ENCODE data around the gene TRAPPC12.
A peak's percentile ranks its signal among the peaks of the same experiment; 100 is the strongest.

The TRAPPC12 gene

DNA sequence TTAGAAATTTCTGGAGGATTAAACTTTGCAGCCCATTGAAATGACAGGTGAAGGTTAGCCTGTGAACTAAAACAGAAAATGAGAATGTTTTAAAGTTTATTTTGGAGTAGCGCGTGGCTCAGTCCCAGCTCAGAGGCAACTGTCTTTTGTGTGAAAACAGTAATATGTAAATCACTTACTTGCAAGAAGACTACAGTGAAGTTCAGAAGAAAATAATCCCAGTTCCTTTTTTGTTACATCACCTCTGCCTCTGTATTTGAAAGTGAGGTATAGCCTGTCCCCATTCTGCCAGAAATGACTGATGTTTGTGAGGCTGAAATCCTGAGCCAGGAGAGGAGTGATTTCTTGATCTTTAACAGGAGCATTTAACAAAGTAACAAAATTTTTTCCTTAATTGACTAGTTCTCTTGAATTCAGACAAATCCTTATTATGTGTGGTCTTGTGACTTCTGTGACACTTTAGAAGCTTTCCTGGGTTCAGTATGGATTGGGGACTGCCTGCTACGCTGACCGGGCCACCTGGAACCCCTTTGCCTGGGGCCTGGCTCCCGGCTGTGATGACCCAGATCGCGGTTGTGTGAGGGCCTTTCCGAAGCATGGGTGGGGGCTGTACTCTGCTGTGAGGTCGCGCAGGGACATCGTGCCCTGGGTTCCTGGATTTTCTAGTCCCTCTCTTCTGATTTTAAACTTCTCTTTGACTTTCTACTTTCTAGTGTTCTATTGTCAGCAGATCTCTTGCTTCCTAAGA is 24.3 kb downstream of the TRAPPC12 start:
- Histone ChIP-seq H3K27me3 (ENCODE audit: control insufficient read depth in 5 of 5, insufficient read depth in 4 of 5, low read length in 5 of 5) (no peaks in the 10 kb centered on the region), H3K4me3 (ENCODE audit: low read depth in 1 of 5, low read length in 5 of 5) (no peak overlapping the region), H3K9ac (ENCODE audit: low read length in 5 of 5) (peak overlapping the region in 1 of 5 donors; percentile 5), H3K27ac (ENCODE audit: low read depth, low read length) (no peak overlapping the region), H3K36me3 (ENCODE audit: control insufficient read depth in 5 of 5, insufficient read depth in 5 of 5, low read length in 5 of 5) (peaks cover 6 to 33% (median 29%) of the 10 kb centered on the region in 5 donors), H3K4me1 (ENCODE audit: control insufficient read depth in 5 of 5, insufficient read depth in 5 of 5, low read length in 5 of 5) (peaks cover 5 to 19% (median 13%) of the 10 kb centered on the region in 5 donors), H3K9me3 (ENCODE audit: control insufficient read depth in 5 of 5, low read length in 5 of 5) (no peaks in the 10 kb centered on the region)

DNA sequence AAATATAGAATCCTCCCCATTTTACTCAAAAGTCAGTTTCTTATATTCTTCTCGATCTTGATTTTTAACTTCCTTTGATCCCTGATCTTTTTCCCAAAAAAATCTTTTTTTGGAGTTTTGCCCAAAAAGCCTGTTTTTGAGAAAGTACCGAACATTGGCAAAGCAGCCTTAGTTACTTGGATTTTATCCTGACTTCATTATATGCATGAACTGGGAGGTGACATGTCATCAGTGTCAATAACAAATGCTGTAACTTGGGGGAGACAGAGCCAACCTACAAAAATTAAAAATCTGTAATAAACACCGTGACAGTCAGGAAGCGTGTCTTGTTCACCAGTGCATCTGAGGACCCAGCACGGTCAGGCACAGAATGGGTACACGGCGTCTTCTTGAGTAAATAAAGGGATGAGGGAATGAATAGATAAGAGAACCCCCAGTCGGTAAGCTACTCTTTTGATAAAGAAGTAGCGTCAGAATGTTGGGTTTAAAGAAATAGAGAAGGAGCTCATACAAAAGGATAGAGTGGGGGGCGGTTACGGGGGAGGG is 24.9 kb downstream of the TRAPPC12 start:
- Histone ChIP-seq H3K4me1 (ENCODE audit: control insufficient read depth in 5 of 5, insufficient read depth in 5 of 5, low read length in 5 of 5) (peaks cover 5 to 19% (median 13%) of the 10 kb centered on the region in 5 donors), H3K4me3 (ENCODE audit: low read depth in 1 of 5, low read length in 5 of 5) (no peak overlapping the region), H3K27me3 (ENCODE audit: control insufficient read depth in 5 of 5, insufficient read depth in 4 of 5, low read length in 5 of 5) (no peaks in the 10 kb centered on the region), H3K9ac (ENCODE audit: low read length in 5 of 5) (no peak overlapping the region), H3K9me3 (ENCODE audit: control insufficient read depth in 5 of 5, low read length in 5 of 5) (no peaks in the 10 kb centered on the region), H3K36me3 (ENCODE audit: control insufficient read depth in 5 of 5, insufficient read depth in 5 of 5, low read length in 5 of 5) (peaks cover 6 to 32% (median 30%) of the 10 kb centered on the region in 5 donors), H3K27ac (ENCODE audit: low read depth, low read length) (no peak overlapping the region)

DNA sequence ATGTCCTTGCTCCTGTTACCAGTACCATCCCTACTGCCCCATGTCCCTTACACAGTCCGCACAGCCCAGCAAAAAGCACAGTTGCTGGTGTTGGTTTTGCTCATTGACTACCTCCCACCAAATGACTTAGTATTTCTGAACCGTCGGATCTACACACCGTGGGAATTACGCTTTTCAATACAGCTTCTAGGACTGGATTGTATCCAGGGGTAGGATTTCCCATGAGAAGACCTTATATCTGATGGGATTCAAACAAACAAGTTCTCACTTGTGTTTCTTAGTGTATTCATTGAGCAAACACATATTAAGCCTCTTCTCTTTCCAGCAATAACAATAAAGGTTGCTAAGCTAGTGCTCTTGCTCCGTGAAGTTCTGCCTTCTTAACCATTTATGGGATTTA is 25.8 kb downstream of the TRAPPC12 start:
- H3K9me3 ChIP-seq (ENCODE audit: control insufficient read depth in 5 of 5, low read length in 5 of 5), result no peaks in the 10 kb centered on the region
- H3K27me3 ChIP-seq (ENCODE audit: control insufficient read depth in 5 of 5, insufficient read depth in 4 of 5, low read length in 5 of 5), result no peaks in the 10 kb centered on the region
- H3K4me1 ChIP-seq (ENCODE audit: control insufficient read depth in 5 of 5, insufficient read depth in 5 of 5, low read length in 5 of 5), result peaks cover 5 to 16% (median 7%) of the 10 kb centered on the region in 5 donors
- no peak overlapping the region for H3K9ac ChIP-seq (ENCODE audit: low read length in 5 of 5)
- peaks cover 6 to 31% (median 30%) of the 10 kb centered on the region in 5 donors for H3K36me3 ChIP-seq (ENCODE audit: control insufficient read depth in 5 of 5, insufficient read depth in 5 of 5, low read length in 5 of 5)
- H3K27ac ChIP-seq (ENCODE audit: low read depth, low read length), result no peak overlapping the region
- H3K4me3 ChIP-seq (ENCODE audit: low read depth in 1 of 5, low read length in 5 of 5), result no peak overlapping the region

DNA sequence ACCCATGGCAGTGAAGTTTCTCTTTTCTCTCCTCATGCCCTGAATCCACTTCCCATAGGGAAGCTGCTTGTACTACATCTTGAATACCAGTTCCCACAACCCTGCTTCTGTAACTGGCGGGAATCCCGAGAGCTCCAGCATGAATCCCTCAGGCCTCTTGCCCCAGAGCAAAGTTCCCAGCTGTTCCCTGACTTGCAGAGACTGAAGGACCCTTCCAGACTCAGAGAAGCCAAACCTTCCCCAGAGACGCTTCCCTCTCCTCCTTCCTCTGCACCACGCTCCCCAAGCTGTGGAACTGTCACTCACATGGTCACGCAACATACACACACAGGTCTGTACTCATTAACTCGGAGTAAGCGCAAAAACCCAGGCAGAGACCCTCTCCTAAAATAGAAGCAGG is 26.4 kb downstream of the TRAPPC12 start:
- H3K27ac ChIP-seq (ENCODE audit: low read depth, low read length), result no peak overlapping the region
- H3K9me3 ChIP-seq (ENCODE audit: control insufficient read depth in 5 of 5, low read length in 5 of 5), result no peaks in the 10 kb centered on the region
- peaks cover 6 to 27% (median 26%) of the 10 kb centered on the region in 5 donors for H3K36me3 ChIP-seq (ENCODE audit: control insufficient read depth in 5 of 5, insufficient read depth in 5 of 5, low read length in 5 of 5)

DNA sequence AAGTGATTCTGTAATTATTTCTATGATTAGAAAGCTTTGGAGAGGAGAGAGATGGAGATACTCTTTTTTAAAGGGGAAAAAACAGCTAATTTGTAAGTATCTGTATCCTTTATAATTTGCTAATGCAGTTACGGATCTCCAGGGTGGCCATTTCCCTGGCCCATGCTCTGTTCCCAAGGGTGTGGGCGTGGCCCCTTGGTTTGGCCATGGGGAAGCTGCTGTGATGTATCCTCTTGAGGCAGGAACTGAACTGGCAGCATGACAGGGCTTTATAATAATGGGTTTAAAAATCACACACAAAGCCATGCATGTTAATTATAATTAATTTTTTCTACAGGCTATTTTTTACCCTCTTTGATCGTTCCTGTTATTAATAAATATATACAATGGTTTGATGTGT is 27.0 kb downstream of the TRAPPC12 start:
- no peaks in the 10 kb centered on the region for H3K27me3 ChIP-seq (ENCODE audit: control insufficient read depth in 5 of 5, insufficient read depth in 4 of 5, low read length in 5 of 5)
- H3K9me3 ChIP-seq (ENCODE audit: control insufficient read depth in 5 of 5, low read length in 5 of 5), result no peaks in the 10 kb centered on the region
- H3K9ac ChIP-seq (ENCODE audit: low read length in 5 of 5), result no peak overlapping the region
- H3K4me3 ChIP-seq (ENCODE audit: low read depth in 1 of 5, low read length in 5 of 5), result no peak overlapping the region
- H3K36me3 ChIP-seq (ENCODE audit: control insufficient read depth in 5 of 5, insufficient read depth in 5 of 5, low read length in 5 of 5), result peaks cover 6 to 26% (median 22%) of the 10 kb centered on the region in 5 donors
- H3K4me1 ChIP-seq (ENCODE audit: control insufficient read depth in 5 of 5, insufficient read depth in 5 of 5, low read length in 5 of 5), result peaks cover 5 to 14% (median 7%) of the 10 kb centered on the region in 5 donors
- no peak overlapping the region for H3K27ac ChIP-seq (ENCODE audit: low read depth, low read length)

More for the DNA sequence above, 26.4 kb downstream of the TRAPPC12 start:
- Histone ChIP-seq H3K4me1 (ENCODE audit: control insufficient read depth in 5 of 5, insufficient read depth in 5 of 5, low read length in 5 of 5) (peaks cover 5 to 14% (median 7%) of the 10 kb centered on the region in 5 donors), H3K4me3 (ENCODE audit: low read depth in 1 of 5, low read length in 5 of 5) (no peak overlapping the region), H3K9ac (ENCODE audit: low read length in 5 of 5) (peak overlapping the region in 1 of 5 donors; percentile 26), H3K27me3 (ENCODE audit: control insufficient read depth in 5 of 5, insufficient read depth in 4 of 5, low read length in 5 of 5) (no peaks in the 10 kb centered on the region)

DNA sequence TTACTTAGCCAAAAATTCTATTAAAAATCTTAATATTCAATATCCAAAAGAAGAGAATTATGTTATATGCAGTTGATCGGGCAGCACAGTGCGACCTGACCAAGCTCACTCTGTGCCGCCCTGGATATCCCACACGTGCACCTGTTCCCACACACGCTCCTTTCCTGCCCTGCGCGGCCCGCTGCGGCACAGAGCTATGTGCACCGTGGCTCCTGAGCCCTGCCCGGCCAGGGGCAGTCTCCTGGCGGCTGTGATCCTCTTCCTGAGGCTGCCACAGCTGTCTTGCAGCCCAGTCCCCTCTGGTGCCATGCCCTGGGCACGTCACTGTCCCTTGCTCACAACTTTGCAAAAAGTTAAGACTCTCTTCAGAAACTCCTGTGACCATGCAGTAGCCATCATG is 29.3 kb downstream of the TRAPPC12 start:
- Histone ChIP-seq H3K36me3 (ENCODE audit: control insufficient read depth in 5 of 5, insufficient read depth in 5 of 5, low read length in 5 of 5) (peaks cover 2 to 11% (median 9%) of the 10 kb centered on the region in 5 donors), H3K9ac (ENCODE audit: low read length in 5 of 5) (no peak overlapping the region), H3K4me1 (ENCODE audit: control insufficient read depth in 5 of 5, insufficient read depth in 5 of 5, low read length in 5 of 5) (peaks cover 5 to 14% (median 7%) of the 10 kb centered on the region in 5 donors), H3K27me3 (ENCODE audit: control insufficient read depth in 5 of 5, insufficient read depth in 4 of 5, low read length in 5 of 5) (no peaks in the 10 kb centered on the region), H3K27ac (ENCODE audit: low read depth, low read length) (no peak overlapping the region), H3K4me3 (ENCODE audit: low read depth in 1 of 5, low read length in 5 of 5) (no peak overlapping the region), H3K9me3 (ENCODE audit: control insufficient read depth in 5 of 5, low read length in 5 of 5) (no peaks in the 10 kb centered on the region)

DNA sequence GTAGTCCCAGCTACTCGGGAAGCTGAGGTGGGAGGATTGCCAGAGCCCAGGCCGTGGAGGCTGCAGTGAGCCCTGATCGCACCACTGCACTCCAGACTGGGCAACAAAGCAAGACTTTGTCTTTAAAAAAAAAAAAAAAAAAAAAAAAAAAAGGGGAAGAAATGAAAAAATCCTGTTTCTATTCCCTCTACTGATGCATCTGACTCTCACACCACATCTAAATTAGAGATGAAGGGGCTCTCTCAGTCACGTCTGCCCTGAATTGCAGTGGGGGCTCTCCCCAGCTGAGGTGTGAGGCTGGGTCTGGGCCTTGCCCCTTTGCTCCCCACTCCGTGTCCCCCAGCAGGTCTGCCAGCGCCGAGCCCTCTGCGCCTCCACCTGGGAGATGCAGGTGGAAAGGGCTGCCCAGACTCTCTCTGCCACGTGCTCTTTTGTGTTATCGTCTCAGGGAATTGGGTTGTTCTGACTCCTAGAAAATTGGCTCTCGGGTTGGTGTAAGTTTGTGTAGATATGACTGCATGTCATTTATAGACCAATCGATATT is 30.2 kb downstream of the TRAPPC12 start:
- peaks cover 5 to 14% (median 7%) of the 10 kb centered on the region in 5 donors for H3K4me1 ChIP-seq (ENCODE audit: control insufficient read depth in 5 of 5, insufficient read depth in 5 of 5, low read length in 5 of 5)
- no peaks in the 10 kb centered on the region for H3K9me3 ChIP-seq (ENCODE audit: control insufficient read depth in 5 of 5, low read length in 5 of 5)
- no peak overlapping the region for H3K4me3 ChIP-seq (ENCODE audit: low read depth in 1 of 5, low read length in 5 of 5)
- H3K36me3 ChIP-seq (ENCODE audit: control insufficient read depth in 5 of 5, insufficient read depth in 5 of 5, low read length in 5 of 5), result peaks cover 3 to 15% (median 11%) of the 10 kb centered on the region in 5 donors
- H3K27ac ChIP-seq (ENCODE audit: low read depth, low read length), result no peak overlapping the region
- no peak overlapping the region for H3K9ac ChIP-seq (ENCODE audit: low read length in 5 of 5)
- H3K27me3 ChIP-seq (ENCODE audit: control insufficient read depth in 5 of 5, insufficient read depth in 4 of 5, low read length in 5 of 5), result no peaks in the 10 kb centered on the region

DNA sequence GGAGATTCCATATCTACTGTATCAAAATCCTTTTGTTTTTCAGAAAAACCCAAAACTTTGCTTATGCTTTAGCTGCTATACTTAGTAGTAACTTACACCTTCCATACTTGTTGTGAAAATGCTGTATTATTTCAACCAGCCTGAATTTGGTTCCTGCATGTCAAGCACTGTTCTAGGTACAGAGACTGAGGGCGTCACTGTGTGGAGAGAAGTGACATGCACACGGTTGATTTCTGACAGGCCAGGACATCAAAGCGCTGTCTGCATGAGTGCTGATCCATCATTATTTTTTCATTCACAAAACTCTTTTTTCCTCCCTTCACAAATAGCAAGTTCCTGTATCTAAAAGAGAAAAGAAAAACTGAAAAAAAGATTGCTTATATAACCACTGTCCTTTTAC is 31.6 kb downstream of the TRAPPC12 start:
- no peaks in the 10 kb centered on the region for H3K9me3 ChIP-seq (ENCODE audit: control insufficient read depth in 5 of 5, low read length in 5 of 5)
- H3K4me3 ChIP-seq (ENCODE audit: low read depth in 1 of 5, low read length in 5 of 5), result no peak overlapping the region
- no peaks in the 10 kb centered on the region for H3K27me3 ChIP-seq (ENCODE audit: control insufficient read depth in 5 of 5, insufficient read depth in 4 of 5, low read length in 5 of 5)
- H3K27ac ChIP-seq (ENCODE audit: low read depth, low read length), result no peak overlapping the region
- H3K36me3 ChIP-seq (ENCODE audit: control insufficient read depth in 5 of 5, insufficient read depth in 5 of 5, low read length in 5 of 5), result peaks cover 2 to 25% (median 18%) of the 10 kb centered on the region in 5 donors
- peaks cover 1 to 9% (median 6%) of the 10 kb centered on the region in 5 donors for H3K4me1 ChIP-seq (ENCODE audit: control insufficient read depth in 5 of 5, insufficient read depth in 5 of 5, low read length in 5 of 5)
- no peak overlapping the region for H3K9ac ChIP-seq (ENCODE audit: low read length in 5 of 5)

DNA sequence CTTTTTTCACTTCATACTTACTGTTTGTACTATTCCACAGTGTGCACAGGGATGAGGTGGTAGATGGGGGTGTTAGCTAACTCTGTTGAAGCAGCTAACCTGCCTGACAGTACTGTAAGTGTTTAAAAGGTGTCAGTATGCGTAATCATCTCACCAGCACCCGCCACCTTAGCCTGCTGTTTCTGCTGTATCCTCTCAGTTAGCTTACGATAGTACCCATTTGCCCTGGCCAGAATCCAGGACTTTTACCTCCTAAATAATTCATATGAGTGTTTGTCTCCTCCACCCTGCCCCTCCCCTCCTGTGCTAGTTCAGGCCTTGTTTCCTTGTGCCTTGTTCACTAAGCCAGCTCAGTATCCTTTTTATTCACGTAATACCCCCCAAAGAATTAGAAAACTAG is 34.2 kb downstream of the TRAPPC12 start:
- Histone ChIP-seq H3K4me1 (ENCODE audit: control insufficient read depth in 5 of 5, insufficient read depth in 5 of 5, low read length in 5 of 5) (no peaks in the 10 kb centered on the region), H3K4me3 (ENCODE audit: low read depth in 1 of 5, low read length in 5 of 5) (no peak overlapping the region), H3K9ac (ENCODE audit: low read length in 5 of 5) (no peak overlapping the region), H3K9me3 (ENCODE audit: control insufficient read depth in 5 of 5, low read length in 5 of 5) (no peaks in the 10 kb centered on the region), H3K27ac (ENCODE audit: low read depth, low read length) (no peak overlapping the region), H3K27me3 (ENCODE audit: control insufficient read depth in 5 of 5, insufficient read depth in 4 of 5, low read length in 5 of 5) (no peaks in the 10 kb centered on the region), H3K36me3 (ENCODE audit: control insufficient read depth in 5 of 5, insufficient read depth in 5 of 5, low read length in 5 of 5) (peaks cover 0 to 35% (median 21%) of the 10 kb centered on the region in 5 donors)
